Measurements from ENCODE around the gene TLL2. TPM values are rescaled to one million over a fixed set of nuclear protein-coding genes. Genes with fewer than 3 reads are reported as not detected.

Gene TLL2
- total RNA-seq, 1 experiment from 2014 or later, result 0.11 TPM

DNA sequence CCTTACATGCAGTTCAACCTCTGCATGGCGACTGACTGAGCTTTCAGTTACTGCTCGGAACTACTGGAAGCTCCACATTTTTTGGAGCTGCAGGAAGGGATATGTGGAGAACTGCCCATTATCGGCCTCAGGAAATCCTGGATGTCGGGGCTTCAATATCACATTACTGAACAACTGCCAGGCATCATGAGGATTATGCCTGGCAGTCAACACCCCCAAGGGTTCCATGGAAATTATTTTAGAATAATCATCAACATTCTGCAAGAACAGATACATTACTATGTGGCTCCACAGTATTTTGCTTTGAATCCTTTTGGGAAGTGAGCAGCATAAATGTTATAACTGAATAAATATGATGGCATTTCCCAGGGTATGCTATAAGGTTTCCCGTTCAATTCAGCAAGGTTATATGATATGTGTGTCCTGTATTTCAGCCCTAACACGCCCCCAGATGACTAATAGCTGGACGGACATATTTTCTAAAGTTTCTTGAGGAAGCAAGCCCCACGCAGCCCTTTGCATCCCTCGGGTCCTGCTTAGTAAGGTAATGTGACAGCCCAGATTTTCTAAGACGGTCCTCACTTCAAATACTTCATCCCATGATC is 101.9 kb downstream of the TLL2 start:
- Histone ChIP-seq H3K36me3 (ENCODE audit: insufficient read depth, low read length, poor library complexity, severe bottlenecking) (no peaks in the 10 kb centered on the region), H3K4me1 (ENCODE audit: insufficient read depth, low read length, poor library complexity, severe bottlenecking) (peaks cover 5% of the 10 kb centered on the region), H3K4me3 (ENCODE audit: low read depth, low read length, poor library complexity, severe bottlenecking) (no peak overlapping the region), H3K27me3 (replicated peaks; ENCODE audit: insufficient read depth, low read depth, low read length, poor library complexity) (peaks cover 50% of the 10 kb centered on the region), H3K9me3 (ENCODE audit: low read depth, low read length, poor library complexity, severe bottlenecking) (no peaks in the 10 kb centered on the region), H3K27ac (ENCODE audit: low read depth, low read length, poor library complexity, severe bottlenecking) (no peak overlapping the region)
- BruUV-seq (replicated peaks), result no TSS peak
- POLR2A ChIA-PET (ENCODE audit: low non-redundant PET), result no interaction called here
- DNase-seq (ENCODE audit: low spot score), result no peak
- intact Hi-C loops (cut with micrococcal nuclease; ENCODE audit: unreplicated experiment), result no loop called here
- CTCF ChIA-PET, result no interaction called here
- TF ChIP-seq EZH2 (IDR thresholded peaks at IDR 0.05; ENCODE audit: borderline replicate concordance, low read depth, low read length, poor library complexity, severe bottlenecking), result no peak
- TF ChIP-seq, protein P1, sequence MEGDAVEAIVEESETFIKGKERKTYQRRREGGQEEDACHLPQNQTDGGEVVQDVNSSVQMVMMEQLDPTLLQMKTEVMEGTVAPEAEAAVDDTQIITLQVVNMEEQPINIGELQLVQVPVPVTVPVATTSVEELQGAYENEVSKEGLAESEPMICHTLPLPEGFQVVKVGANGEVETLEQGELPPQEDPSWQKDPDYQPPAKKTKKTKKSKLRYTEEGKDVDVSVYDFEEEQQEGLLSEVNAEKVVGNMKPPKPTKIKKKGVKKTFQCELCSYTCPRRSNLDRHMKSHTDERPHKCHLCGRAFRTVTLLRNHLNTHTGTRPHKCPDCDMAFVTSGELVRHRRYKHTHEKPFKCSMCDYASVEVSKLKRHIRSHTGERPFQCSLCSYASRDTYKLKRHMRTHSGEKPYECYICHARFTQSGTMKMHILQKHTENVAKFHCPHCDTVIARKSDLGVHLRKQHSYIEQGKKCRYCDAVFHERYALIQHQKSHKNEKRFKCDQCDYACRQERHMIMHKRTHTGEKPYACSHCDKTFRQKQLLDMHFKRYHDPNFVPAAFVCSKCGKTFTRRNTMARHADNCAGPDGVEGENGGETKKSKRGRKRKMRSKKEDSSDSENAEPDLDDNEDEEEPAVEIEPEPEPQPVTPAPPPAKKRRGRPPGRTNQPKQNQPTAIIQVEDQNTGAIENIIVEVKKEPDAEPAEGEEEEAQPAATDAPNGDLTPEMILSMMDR (conservative IDR thresholded peaks at IDR 0.05; ENCODE audit: low read depth, low read length), result no peak

DNA sequence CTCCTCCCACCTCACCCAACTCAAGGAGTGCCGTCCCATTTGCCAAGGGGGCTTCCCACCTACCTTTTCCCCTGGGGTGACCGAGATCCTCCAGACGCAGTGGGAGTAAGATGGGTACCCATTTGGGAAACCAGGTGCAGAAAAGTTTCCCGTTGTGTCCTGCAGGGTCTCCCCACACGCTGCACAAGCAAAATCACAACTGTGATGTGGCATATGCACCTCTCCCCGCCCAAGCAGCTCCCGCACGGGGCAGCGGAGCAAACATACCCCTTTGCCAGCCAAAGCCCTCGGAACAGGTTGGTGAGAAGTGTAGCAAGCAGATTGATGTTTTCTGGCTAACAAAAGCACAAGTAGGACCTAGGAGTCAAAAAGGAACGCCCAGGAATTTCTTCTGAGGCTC is 103.4 kb downstream of the TLL2 start:
- Histone ChIP-seq H3K36me3 (ENCODE audit: insufficient read depth, low read length, poor library complexity, severe bottlenecking) (no peaks in the 10 kb centered on the region), H3K4me3 (ENCODE audit: low read depth, low read length, poor library complexity, severe bottlenecking) (no peak overlapping the region), H3K27ac (ENCODE audit: low read depth, low read length, poor library complexity, severe bottlenecking) (no peak overlapping the region), H3K9me3 (ENCODE audit: low read depth, low read length, poor library complexity, severe bottlenecking) (no peaks in the 10 kb centered on the region), H3K27me3 (replicated peaks; ENCODE audit: insufficient read depth, low read depth, low read length, poor library complexity) (peaks cover 51% of the 10 kb centered on the region), H3K4me1 (ENCODE audit: insufficient read depth, low read length, poor library complexity, severe bottlenecking) (no peaks in the 10 kb centered on the region)
- POLR2A ChIA-PET (ENCODE audit: low non-redundant PET), result no interaction called here
- no peak for TF ChIP-seq EZH2 (IDR thresholded peaks at IDR 0.05; ENCODE audit: borderline replicate concordance, low read depth, low read length, poor library complexity, severe bottlenecking)
- TF ChIP-seq, protein P1 (conservative IDR thresholded peaks at IDR 0.05; ENCODE audit: low read depth, low read length), result no peak
- no peak for DNase-seq (ENCODE audit: low spot score)
- no TSS peak for BruUV-seq (replicated peaks)
- intact Hi-C loops (cut with micrococcal nuclease; ENCODE audit: unreplicated experiment), result no loop called here
- CTCF ChIA-PET, result no interaction called here

DNA sequence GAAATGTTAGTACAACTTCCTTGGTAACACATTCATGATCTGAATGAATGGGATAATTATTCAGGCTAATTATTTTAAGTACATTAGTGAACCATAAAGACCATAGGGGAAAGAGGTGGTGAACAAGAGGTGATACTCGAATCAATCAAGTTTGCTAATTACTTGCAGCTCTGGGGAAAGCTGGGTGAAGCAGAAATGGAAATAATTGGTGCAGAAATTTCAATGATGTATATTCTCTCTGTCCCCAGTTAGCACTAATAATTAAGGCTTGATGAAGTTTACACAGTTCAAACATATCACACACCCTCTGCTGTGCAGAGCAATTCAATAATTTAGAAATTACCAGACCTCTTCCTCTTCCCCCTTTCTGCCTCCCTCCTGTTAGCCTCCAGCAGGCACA is 105.5 kb downstream of the TLL2 start:
- Histone ChIP-seq H3K9me3 (ENCODE audit: low read depth, low read length, poor library complexity, severe bottlenecking) (no peaks in the 10 kb centered on the region), H3K36me3 (ENCODE audit: insufficient read depth, low read length, poor library complexity, severe bottlenecking) (no peaks in the 10 kb centered on the region), H3K4me3 (ENCODE audit: low read depth, low read length, poor library complexity, severe bottlenecking) (no peak overlapping the region), H3K4me1 (ENCODE audit: insufficient read depth, low read length, poor library complexity, severe bottlenecking) (no peaks in the 10 kb centered on the region), H3K27me3 (replicated peaks; ENCODE audit: insufficient read depth, low read depth, low read length, poor library complexity) (peaks cover 53% of the 10 kb centered on the region), H3K27ac (ENCODE audit: low read depth, low read length, poor library complexity, severe bottlenecking) (no peak overlapping the region)
- ChIA-PET CTCF (no interaction called here), POLR2A (ENCODE audit: low non-redundant PET) (no interaction called here)
- intact Hi-C loops (cut with micrococcal nuclease; ENCODE audit: unreplicated experiment), result no loop called here
- BruUV-seq (replicated peaks), result no TSS peak
- TF ChIP-seq, protein P1 (conservative IDR thresholded peaks at IDR 0.05; ENCODE audit: low read depth, low read length), result no peak
- TF ChIP-seq EZH2 (IDR thresholded peaks at IDR 0.05; ENCODE audit: borderline replicate concordance, low read depth, low read length, poor library complexity, severe bottlenecking), result no peak
- DNase-seq (ENCODE audit: low spot score), result no peak
